Erythroblast (primary cell): ENCODE measurements around the gene RBFOX2.
"Not testable (repeated sequence)": the region's sequence is repeated elsewhere in the genome, so short reads cannot be mapped to it uniquely, and the experiment has no call there.

ENCODE experiments used
- DNase-seq, 2 experiments: peaks; one replicate each; lab custom pipeline; 2025; lab: John Stamatoyannopoulos, UW
- GATA1 ChIP-seq: IDR thresholded peaks from 2 replicates; pipeline ENCODE4 v1.6.1; 2011; ENCODE audit warnings: low read depth, mild to moderate bottlenecking, control low read depth, low read length, moderate library complexity
- POLR2A ChIP-seq: IDR thresholded peaks from 2 replicates; pipeline ENCODE4 v1.6.1; 2011; ENCODE audit warnings: mild to moderate bottlenecking, low read length

RBFOX2 gene

GRCh38 chr22:35717572-35717971 lies 311.1 kb downstream of the RBFOX2 start, which contains the start of gene APOL5:
Gene APOL5, plus strand, starts transcription at chr22:35717872. Its CDS starts 0 bp downstream, at chr22:35717872.
- no peak for DNase-seq
- no peak for TF ChIP-seq GATA1
- TF ChIP-seq POLR2A = no peak

- TF ChIP-seq GATA1 = no peak
- TF ChIP-seq POLR2A = no peak
- no peak for DNase-seq
Measured at GRCh38 chr22:35712672-35713071, 316.0 kb downstream of the RBFOX2 start.

GRCh38 chr22:35711336-35711735 lies 317.3 kb downstream of the RBFOX2 start:
- TF ChIP-seq GATA1 (no peak), POLR2A (no peak)
- no peak for DNase-seq

DNA sequence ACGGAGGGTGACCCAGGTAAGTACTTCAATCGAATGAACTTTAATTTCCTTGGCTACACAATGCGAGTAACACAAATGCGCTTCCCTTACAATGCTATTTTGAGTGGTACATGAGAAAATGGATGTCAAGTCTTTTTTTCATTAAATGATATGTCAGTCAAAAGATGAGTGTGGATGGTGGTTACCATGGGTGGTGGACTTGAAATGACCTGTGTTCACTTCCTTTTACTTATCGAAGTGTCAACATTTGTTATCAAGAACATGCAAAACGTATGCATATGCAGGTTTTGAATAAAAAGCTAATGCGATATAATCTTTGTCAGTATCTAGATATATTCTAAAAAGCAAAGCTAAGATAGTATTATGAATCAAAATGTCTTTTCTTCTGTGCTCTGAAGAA lies 319.7 kb downstream of the RBFOX2 start:
- TF ChIP-seq GATA1 = no peak
- no peak for TF ChIP-seq POLR2A
- DNase-seq = no peak

- TF ChIP-seq POLR2A (no peak), GATA1 (no peak)
- no peak for DNase-seq
Measured at GRCh38 chr22:35708453-35708852, 320.2 kb downstream of the RBFOX2 start.

- no peak for DNase-seq
- TF ChIP-seq POLR2A = no peak
- TF ChIP-seq GATA1 = no peak
Measured at GRCh38 chr22:35705141-35705540, 323.5 kb downstream of the RBFOX2 start.

DNA sequence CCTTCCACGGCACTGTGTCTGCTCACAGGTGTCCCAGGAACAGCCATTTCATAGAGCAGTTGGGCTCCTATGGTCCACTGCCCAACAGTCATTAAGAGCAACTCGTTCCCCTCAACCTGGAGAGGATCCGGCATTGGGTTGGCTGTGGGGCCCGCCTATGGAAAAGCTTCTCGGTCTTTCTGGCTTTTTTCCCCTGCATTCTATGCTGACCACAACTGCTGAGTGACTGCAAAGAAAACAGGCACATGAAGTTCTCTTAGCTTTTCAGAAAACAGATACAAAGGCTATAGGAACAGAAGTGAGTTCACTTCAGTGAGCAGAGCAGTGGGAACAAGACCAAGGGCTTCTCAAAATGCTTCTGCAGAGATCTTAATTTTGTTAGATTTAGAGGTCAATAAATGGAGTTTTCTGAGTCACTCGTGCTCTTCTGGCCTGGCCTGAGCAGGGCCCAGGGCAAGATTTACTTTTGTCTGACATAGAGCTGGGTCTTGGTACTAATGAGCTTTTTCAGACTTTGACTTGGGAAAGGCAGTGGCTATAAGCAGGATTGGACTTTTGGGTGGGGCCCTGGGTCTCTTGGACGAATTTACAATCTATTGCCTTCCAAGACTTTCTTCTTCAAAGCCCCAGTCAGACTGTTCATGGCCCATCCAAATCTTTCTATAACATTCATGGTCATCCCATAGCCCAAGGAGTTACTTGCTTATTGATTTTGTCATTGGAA lies 324.6 kb downstream of the RBFOX2 start:
- TF ChIP-seq POLR2A (no peak), GATA1 (no peak)
- no peak for DNase-seq

- not testable (repeated sequence) for DNase-seq
Measured at GRCh38 chr22:35699852-35700251, 328.8 kb downstream of the RBFOX2 start.

DNA sequence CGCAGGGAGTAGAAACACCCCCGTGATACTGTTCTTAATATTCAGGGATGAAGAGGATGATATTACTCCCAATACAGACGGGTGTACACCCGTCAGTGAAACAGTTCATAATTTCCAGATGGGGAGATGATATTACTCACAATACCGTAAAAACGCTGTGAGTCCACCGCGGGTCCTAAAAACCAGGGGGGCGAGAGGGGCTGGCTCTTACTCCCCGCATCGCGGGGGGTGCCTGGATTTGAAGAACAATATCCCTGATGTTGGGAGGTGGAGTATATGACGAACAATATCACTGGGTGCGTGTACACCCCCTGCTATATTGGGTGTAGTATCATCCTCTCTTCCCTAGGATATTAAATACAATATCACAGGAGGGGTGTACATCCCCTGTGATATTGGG lies 331.5 kb downstream of the RBFOX2 start:
- no peak for DNase-seq
- TF ChIP-seq POLR2A (no peak), GATA1 (no peak)

DNA sequence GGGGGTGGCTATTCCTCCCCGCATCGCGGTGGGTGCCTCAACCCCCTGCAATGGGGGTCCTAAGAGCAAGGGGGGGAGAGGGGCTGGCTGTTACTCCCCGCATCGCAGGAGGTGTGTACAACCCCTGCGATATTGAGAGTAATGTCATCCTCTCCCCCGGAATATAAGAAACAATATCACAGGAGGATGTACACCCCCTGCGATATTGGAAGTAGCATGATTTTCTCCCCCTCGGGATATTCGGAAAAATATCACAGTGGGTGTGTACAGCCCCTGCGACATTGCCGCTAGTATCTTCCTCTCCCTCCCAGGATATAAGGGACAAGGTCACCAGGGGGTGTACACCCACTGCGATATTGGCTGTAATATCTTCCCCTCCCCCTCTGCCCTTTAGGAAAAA lies 333.4 kb downstream of the RBFOX2 start:
- no peak for TF ChIP-seq GATA1
- TF ChIP-seq POLR2A = no peak
- no peak for DNase-seq

DNA sequence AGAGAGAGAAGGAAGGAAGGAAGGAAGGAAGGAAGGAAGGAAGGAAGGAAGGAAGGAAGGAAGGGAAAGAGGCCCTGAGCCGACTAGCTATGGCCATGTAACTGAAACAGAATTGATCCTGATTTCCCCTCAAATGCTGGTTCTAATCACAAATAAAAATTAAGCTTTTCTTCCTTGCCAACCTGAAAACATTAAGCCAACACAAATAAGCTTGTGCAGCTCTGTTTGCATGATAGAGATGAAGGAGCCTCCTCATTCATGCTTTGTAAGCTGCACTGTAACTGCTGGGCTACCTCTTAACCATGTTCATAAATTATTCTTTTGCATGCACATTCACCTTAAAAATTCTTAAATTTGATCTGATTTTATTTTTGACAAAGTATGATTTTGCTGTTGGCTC lies 338.6 kb downstream of the RBFOX2 start:
- TF ChIP-seq GATA1 (no peak), POLR2A (no peak)
- no peak for DNase-seq

DNA sequence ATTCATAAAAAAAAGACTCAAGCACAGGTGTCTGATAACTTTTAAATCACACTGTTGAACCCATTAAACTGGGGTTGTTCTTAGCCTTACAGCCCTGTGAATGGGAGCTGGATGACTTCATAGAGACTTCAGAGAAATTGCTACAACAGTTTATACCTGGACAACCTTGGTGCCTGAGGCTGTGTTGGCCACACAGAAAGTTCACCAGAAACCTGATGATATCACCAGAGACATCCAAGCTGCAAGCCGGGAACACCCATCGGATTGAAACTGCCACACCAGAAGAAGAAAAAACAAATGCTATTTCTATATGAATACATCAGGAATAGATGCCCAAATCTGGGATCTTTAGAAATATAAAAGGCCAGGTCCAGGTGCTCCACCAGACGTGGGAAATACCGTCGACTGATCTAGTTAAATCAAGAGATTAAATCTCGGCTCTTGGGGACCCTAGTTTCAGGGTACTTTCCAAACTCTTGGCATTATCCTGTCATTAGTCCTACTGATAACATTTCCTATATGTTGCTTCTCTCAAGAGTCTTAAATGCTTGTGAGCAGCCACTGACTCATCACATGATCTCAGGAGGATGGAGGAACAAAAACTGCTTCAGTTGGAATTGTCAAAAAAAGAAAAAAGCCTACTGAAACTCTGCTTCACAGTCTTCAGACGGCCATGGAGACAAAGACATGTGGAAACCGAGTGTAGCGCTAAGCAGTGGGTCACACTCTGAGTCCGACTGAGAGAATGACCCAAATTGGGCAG lies 339.5 kb downstream of the RBFOX2 start:
- no peak for DNase-seq
- TF ChIP-seq POLR2A = no peak
- TF ChIP-seq GATA1 = no peak
